Pancreas (tissue), 10 donors: Measurements from ENCODE around the gene CLDND2. TPM values are rescaled to one million over a fixed set of nuclear protein-coding genes. Genes with fewer than 3 reads are reported as not detected.

Experiments
- ATAC-seq, 4 donors: fragments of 200-7000 bp; cut with Tn5 transposase; one replicate each; pipeline versions ENCODE4 v1.8.0 to v1.9.1; 2020; ENCODE audit warnings: mild to moderate bottlenecking in 4 of 4, moderate library complexity in 4 of 4
- DNase-seq, 6 donors: peaks; one replicate each; pipeline ENCODE4 v3.0.0-alpha.2; 2020
- FAIRE-seq: peaks from 2 replicates; lab custom pipeline; 2012; peaks lifted over from hg19 to GRCh38; lab: Jason Lieb, UNC
- H3K27ac ChIP-seq, 4 donors: fragments of 200-600 bp; sonication (generic); 1 replicate in 3 of 4; 2 replicates in 1 of 4; pipeline versions ENCODE4 v1.5.0 to v1.8.0; 2020
- H3K27me3 ChIP-seq, 4 donors: fragments of 200-600 bp; one replicate each; pipeline ENCODE4 v1.8.0; 2021
- H3K36me3 ChIP-seq, 3 donors: fragments of 200-600 bp; sonication (generic) in 1 of 3; one replicate each; pipeline versions ENCODE4 v1.5.0 to v1.8.0; 2020 to 2021
- H3K4me1 ChIP-seq, 3 donors: fragments of 200-600 bp; one replicate each; pipeline ENCODE4 v1.8.0; 2021
- H3K4me3 ChIP-seq, 4 donors: fragments of 200-600 bp; sonication (generic) in 2 of 4; one replicate each; pipeline versions ENCODE4 v1.5.0 to v1.8.0; 2020 to 2021
- H3K9me3 ChIP-seq, 4 donors: fragments of 200-600 bp; one replicate each; pipeline ENCODE4 v1.8.0; 2021
- CTCF ChIP-seq, 4 donors: fragments of 200-600 bp; sonication (generic) in 3 of 4; IDR thresholded peaks; one replicate each; pipeline versions ENCODE4 v1.5.0 to v1.8.0; 2021; ENCODE audit warnings: antibody characterized with exemption in 4 of 4
- WGBS, 2 donors: extraction: QIAGEN DNeasy Blood & Tissue Kit; methylation state at CpG; one replicate each; pipeline ENCODE4 v1.1.7; 2013; 5-methylcytosine and 5-hydroxymethylcytosine counted together
- intact Hi-C, 3 donors: fragments of 100-400 bp; cut with DNase I; formaldehyde crosslinking; loops; one replicate each; pipeline versions ENCODE4 v1.11.1 to v1.14.2; 2022
- polyA plus RNA-seq, 2 donors: library from polyadenylated mRNA; stranded (reverse); fragments of 200-250 nt; gene quantifications; one replicate each; pipeline ENCODE4 v1.2.3, GENCODE V29; 2013
- total RNA-seq, 6 donors: library from RNA; stranded (reverse); fragmentation: NEBNext Ultra II Directional in 4 of 6; extraction: Animal tissue kit (Norgen Biotek cat#: 25700) in 4 of 6; gene quantifications; one replicate each; pipeline versions ENCODE4 v1.2.1 to v1.2.4, GENCODE V29; 2021 to 2023
- donor health status: healthy with polysubstance abuse.
- donor health status: DM: no; HTN: no; CAD: no; lungs with moderate emphysema.
- donor health status: DM: no; HTN: no; CAD: no.
- donor health status: control.
- donor health status: control.
- donor health status: Bipolar disorder and iron deficiency.
- donor health status: DM: yes; HTN: yes; CAD: no.
- donor health status: DM: no; HTN: no; CAD: no.
- donor health status: DM: no; HTN: no; CAD: no.
- donor health status: DM: yes; HTN: yes; CAD: no.

Gene CLDND2
- total and polyA plus RNA-seq, 8 donors: 0.46 to 7.7 (median 0.83) TPM; not detected in 1

- Histone ChIP-seq H3K27me3 (no peaks in the 10 kb centered on the region), H3K36me3 (no peaks in the 10 kb centered on the region), H3K9me3 (no peaks in the 10 kb centered on the region), H3K4me3 (no peak overlapping the region), H3K4me1 (no peaks in the 10 kb centered on the region), H3K27ac (no peak overlapping the region)
- intact Hi-C loops: no loop called here
- no peak for FAIRE-seq
- ATAC-seq: no peak
- 80 to 82% methylated on average over 9 of the region's 9 CpGs for WGBS, 2 donors
- no peak for TF ChIP-seq CTCF (IDR thresholded peaks at IDR 0.05)
- DNase-seq: no peak
Measured at GRCh38 chr19:51380379-51380778, 11.6 kb upstream of the CLDND2 start.

GRCh38 chr19:51377422-51377821 lies 8.6 kb upstream of the CLDND2 start:
- DNase-seq: peak in 1 of 6 donors; percentile 16
- WGBS, 2 donors: 75 to 77% methylated on average over 2 of the region's 2 CpGs
- Histone ChIP-seq H3K9me3 (no peaks in the 10 kb centered on the region), H3K4me3 (no peak overlapping the region), H3K27ac (no peak overlapping the region), H3K4me1 (no peaks in the 10 kb centered on the region), H3K27me3 (no peaks in the 10 kb centered on the region), H3K36me3 (no peaks in the 10 kb centered on the region)
- ATAC-seq: no peak
- no peak for FAIRE-seq
- TF ChIP-seq CTCF (IDR thresholded peaks at IDR 0.05): no peak
- intact Hi-C loops: no loop called here

GRCh38 chr19:51375504-51376221 lies 6.9 kb upstream of the CLDND2 start:
- DNase-seq (peak in 1 of 6 donors; percentile 15), ATAC-seq (no peak), FAIRE-seq (no peak)
- Histone ChIP-seq H3K36me3 (no peaks in the 10 kb centered on the region), H3K27ac (no peak overlapping the region), H3K4me3 (no peak overlapping the region), H3K27me3 (no peaks in the 10 kb centered on the region), H3K9me3 (no peaks in the 10 kb centered on the region), H3K4me1 (no peaks in the 10 kb centered on the region)
- TF ChIP-seq CTCF (IDR thresholded peaks at IDR 0.05): no peak
- intact Hi-C loops: no loop called here
- 69 to 70% methylated on average over 11 of the region's 11 CpGs for WGBS, 2 donors

- no peaks in the 10 kb centered on the region for H3K4me1 ChIP-seq
- no peak for TF ChIP-seq CTCF (IDR thresholded peaks at IDR 0.05)
- no peak within 1 kb of the TSS for H3K4me3 ChIP-seq
- WGBS, 2 donors: 34 to 46% methylated on average over 9 of the region's 9 CpGs
- H3K27me3 ChIP-seq: no peaks in the 10 kb centered on the region
- no peaks in the 10 kb centered on the region for H3K36me3 ChIP-seq
- no peak for DNase-seq
- no peak for ATAC-seq
- no peaks in the 10 kb centered on the region for H3K9me3 ChIP-seq
- intact Hi-C loops: no loop called here
- H3K27ac ChIP-seq: no peak within 1 kb of the TSS
- FAIRE-seq: no peak
Measured at GRCh38 chr19:51372649-51373504, 4.1 kb upstream of the CLDND2 start, which contains the start of gene NKG7. Gene NKG7 (minus strand): TSS chr19:51372654. CDS start chr19:51372535, 119 bp downstream.
